K562 (cell line): ENCODE results near the gene DUSP19. TPM values are rescaled to one million over a fixed set of nuclear protein-coding genes. Genes with fewer than 3 reads are reported as not detected.
A peak's percentile ranks its signal among the peaks of the same experiment; 100 is the strongest.

Source experiments
- AFF1 ChIP-seq, 2 experiments: fragments of 450-650 bp; IDR thresholded peaks; 2 replicates each; pipeline ENCODE4 v1.6.1; 2018; ENCODE audit warnings: mild to moderate bottlenecking in 2 of 2, low read depth in 1 of 2; ENCODE audit not compliant: partially characterized antibody in 2 of 2
- ARID3A ChIP-seq: IDR thresholded peaks from 2 replicates; pipeline ENCODE4 v1.6.1; 2012; ENCODE audit warnings: low read depth, low read length, improper control_type of control experiment, borderline replicate concordance
- CBX3 ChIP-seq, 2 experiments: IDR thresholded peaks; 1 replicate in 1 of 2; 2 replicates in 1 of 2; pipeline ENCODE4 v1.6.1; 2012; ENCODE audit warnings: inconsistent platforms in 2 of 2, low read length in 2 of 2, borderline replicate concordance in 1 of 2, control low read depth in 1 of 2
- DLX4 ChIP-seq: fragments of 250-450 bp; sonication (Bioruptor Pico); IDR thresholded peaks from 2 replicates; pipeline ENCODE4 v1.6.1; 2021; ENCODE audit warnings: mild to moderate bottlenecking
- EGR1 ChIP-seq: fragments of 450-650 bp; conservative IDR thresholded peaks from 2 replicates; pipeline ENCODE4 v1.6.1; 2017; ENCODE audit warnings: mild to moderate bottlenecking
- ESRRA ChIP-seq: fragments of 450-650 bp; IDR thresholded peaks from 2 replicates; pipeline ENCODE4 v1.6.1; 2014; ENCODE audit warnings: low read depth, mild to moderate bottlenecking, moderate library complexity, borderline replicate concordance
- ETS2 ChIP-seq: IDR thresholded peaks from 2 replicates; pipeline ENCODE4 v1.6.1; 2016; ENCODE audit warnings: borderline replicate concordance, missing genetic modification characterization, mild to moderate bottlenecking, moderate library complexity, missing compliant biosample characterization; ENCODE audit not compliant: poor library complexity, severe bottlenecking
- HSF4 ChIP-seq: fragments of 250-450 bp; sonication (Bioruptor Pico); IDR thresholded peaks from 2 replicates; pipeline ENCODE4 v2.1.2; 2022; ENCODE audit warnings: mild to moderate bottlenecking, moderate library complexity, borderline replicate concordance
- RBM14 ChIP-seq: fragments of 200-400 bp; formaldehyde crosslinking; IDR thresholded peaks from 2 replicates; pipeline ENCODE4 v1.6.1; 2018; ENCODE audit warnings: low read depth, mild to moderate bottlenecking, low read length, moderate library complexity, borderline replicate concordance; ENCODE audit not compliant: insufficient read depth
- RNF219 ChIP-seq: fragments of 250-450 bp; sonication (Bioruptor Pico); IDR thresholded peaks from 2 replicates; pipeline ENCODE4 v1.5.0; 2022; ENCODE audit warnings: mild to moderate bottlenecking
- SMARCB1 ChIP-seq: IDR thresholded peaks from 2 replicates; pipeline ENCODE4 v1.6.1; 2011; ENCODE audit warnings: improper control_type of control experiment, low read depth; ENCODE audit not compliant: insufficient read length
- TARDBP ChIP-seq: fragments of 450-650 bp; IDR thresholded peaks from 2 replicates; pipeline ENCODE4 v1.6.1; 2016
- ZNF12 ChIP-seq: sonication (generic); formaldehyde crosslinking; IDR thresholded peaks from 2 replicates; pipeline ENCODE4 v1.4.0; 2020; ENCODE audit warnings: mild to moderate bottlenecking, missing genetic modification reagents
- ZNF212 ChIP-seq: fragments of 450-650 bp; formaldehyde crosslinking; IDR thresholded peaks from 2 replicates; pipeline ENCODE4 v1.4.0; 2020; ENCODE audit warnings: mild to moderate bottlenecking
- ZNF695 ChIP-seq: fragments of 450-650 bp; formaldehyde crosslinking; IDR thresholded peaks from 2 replicates; pipeline ENCODE4 v1.4.0; 2020; ENCODE audit warnings: mild to moderate bottlenecking, moderate library complexity
- polyA plus RNA-seq, 8 experiments: library from polyadenylated mRNA; depleted of rRNA in 4 of 8; stranded (reverse) in 5 of 8; unstranded in 3 of 8; fragments of >200 nt; fragmentation: Nextera tagmentation in 2 of 8; fragmentation: Illumina TruSeq in 1 of 8; extraction: Ambion mirVana in 2 of 8; extraction: Trizol in 1 of 8; gene quantifications; 2 replicates each; pipeline versions ENCODE4 v1.2.1 to v1.2.3, GENCODE V29; 2011 to 2014; ENCODE audit warnings: inconsistent platforms in 1 of 8, missing spikeins in 1 of 8
- total RNA-seq, 7 experiments: library from RNA; depleted of rRNA in 6 of 7; stranded (reverse); fragments of >200 nt in 6 of 7; fragmentation: Illumina TruSeq in 2 of 7; extraction: Trizol in 2 of 7; gene quantifications; 2 replicates each; pipeline versions ENCODE4 v1.2.1 to v1.2.3, GENCODE V29; 2011 to 2021; ENCODE audit warnings: low replicate concordance in 1 of 7
- TF ChIP-seq, protein P1 (sequence below): sonication (generic); formaldehyde crosslinking; IDR thresholded peaks from 2 replicates; pipeline ENCODE4 v1.8.1; 2023; ENCODE audit warnings: mild to moderate bottlenecking, missing genetic modification reagents

The DUSP19 gene
- total and polyA plus RNA-seq, 9 of the 15 experiments (the other 6 are each of a cell fraction or from before 2014, with no cell fraction given) = 1.6 to 6.3 (median 3.1) TPM

DNA sequence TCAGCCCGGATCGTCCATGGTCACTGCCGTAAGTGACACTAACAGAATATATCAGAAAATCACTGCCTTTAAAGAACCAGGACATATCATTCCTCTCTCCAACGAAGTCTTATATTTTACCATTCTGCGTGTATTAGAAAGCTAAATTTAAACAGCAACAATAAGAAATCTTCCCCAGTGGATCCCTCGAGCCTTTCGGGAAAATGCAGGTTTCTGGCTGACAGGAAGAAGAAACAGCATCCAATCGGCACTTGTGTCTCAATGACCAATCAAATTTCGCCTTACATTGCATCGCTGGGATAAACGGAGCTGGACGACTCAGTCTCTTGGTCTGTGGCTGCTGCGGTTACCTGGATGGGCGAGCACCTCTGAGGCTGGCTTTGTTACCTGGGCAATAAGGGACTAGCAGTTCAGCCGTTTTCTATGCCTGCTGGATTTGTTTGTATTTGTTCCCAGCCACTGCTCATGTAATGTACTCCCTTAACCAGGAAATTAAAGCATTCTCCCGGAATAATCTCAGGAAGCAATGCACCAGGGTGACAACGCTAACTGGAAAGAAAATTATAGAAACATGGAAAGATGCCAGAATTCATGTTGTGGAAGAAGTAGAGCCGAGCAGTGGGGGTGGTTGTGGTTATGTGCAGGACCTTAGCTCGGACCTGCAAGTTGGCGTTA, at the start of gene DUSP19 (continued):
- TF ChIP-seq SMARCB1 = peak; percentile 52
- no peak for TF ChIP-seq ETS2 (tag)
- TF ChIP-seq AFF1 (IDR thresholded peaks at IDR 0.05; ENCODE audit: low read depth in 1 of 2, partially characterized antibody in 2 of 2) = peak in 1 of 2 experiments; percentile 80
- peak; percentile 92 for TF ChIP-seq ESRRA
- no peak for TF ChIP-seq ARID3A
- TF ChIP-seq ZNF695 (CRISPR knock-in tag) = no peak
- TF ChIP-seq ZNF212 (CRISPR knock-in tag) = no peak
- no peak for TF ChIP-seq EGR1
- TF ChIP-seq TARDBP = no peak; the same call in 1 of the 2 replicates
- TF ChIP-seq ZNF12 (CRISPR knock-in tag) = no peak
- TF ChIP-seq CBX3 (IDR thresholded peaks at IDR 0.05; ENCODE audit: borderline replicate concordance in 1 of 2, low read length in 2 of 2) = peak in 1 of 2 experiments; percentile 92; a peak in 2 of 3 replicates
- TF ChIP-seq, protein P1, sequence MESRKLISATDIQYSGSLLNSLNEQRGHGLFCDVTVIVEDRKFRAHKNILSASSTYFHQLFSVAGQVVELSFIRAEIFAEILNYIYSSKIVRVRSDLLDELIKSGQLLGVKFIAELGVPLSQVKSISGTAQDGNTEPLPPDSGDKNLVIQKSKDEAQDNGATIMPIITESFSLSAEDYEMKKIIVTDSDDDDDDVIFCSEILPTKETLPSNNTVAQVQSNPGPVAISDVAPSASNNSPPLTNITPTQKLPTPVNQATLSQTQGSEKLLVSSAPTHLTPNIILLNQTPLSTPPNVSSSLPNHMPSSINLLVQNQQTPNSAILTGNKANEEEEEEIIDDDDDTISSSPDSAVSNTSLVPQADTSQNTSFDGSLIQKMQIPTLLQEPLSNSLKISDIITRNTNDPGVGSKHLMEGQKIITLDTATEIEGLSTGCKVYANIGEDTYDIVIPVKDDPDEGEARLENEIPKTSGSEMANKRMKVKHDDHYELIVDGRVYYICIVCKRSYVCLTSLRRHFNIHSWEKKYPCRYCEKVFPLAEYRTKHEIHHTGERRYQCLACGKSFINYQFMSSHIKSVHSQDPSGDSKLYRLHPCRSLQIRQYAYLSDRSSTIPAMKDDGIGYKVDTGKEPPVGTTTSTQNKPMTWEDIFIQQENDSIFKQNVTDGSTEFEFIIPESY = peak; percentile 46; the same call in 1 of the 2 replicates
- TF ChIP-seq HSF4 (CRISPR knock-in tag) = no peak
- TF ChIP-seq RBM14 = no peak
- TF ChIP-seq DLX4 (CRISPR knock-in tag) = no peak
- TF ChIP-seq RNF219 (CRISPR knock-in tag) = no peak
